Thoracic aorta (tissue), 2 donors: ENCODE results near the gene CELF4. TPM values are rescaled to one million over a fixed set of nuclear protein-coding genes. Genes with fewer than 3 reads are reported as not detected.

ENCODE experiments used
- ATAC-seq: fragments of 150-250 bp; one replicate; pipeline ENCODE4 v1.8.0; 2017; ENCODE audit warnings: low read depth; ENCODE audit not compliant: insufficient number of reproducible peaks, low FRiP score
- DNase-seq: peaks from one replicate; pipeline ENCODE4 v3.0.0-alpha.2; 2020; ENCODE audit warnings: low spot score
- H3K27ac ChIP-seq, 2 donors: fragments of 200-600 bp; sonication (generic); 1 replicate in 1 of 2; 2 replicates in 1 of 2; pipeline ENCODE4 v1.5.1; 2016; ENCODE audit warnings: mild to moderate bottlenecking in 2 of 2, moderate library complexity in 2 of 2
- H3K27me3 ChIP-seq: fragments of 200-600 bp; sonication (generic); replicated peaks from 2 replicates; pipeline ENCODE4 v1.6.0; 2016; ENCODE audit warnings: mild to moderate bottlenecking; ENCODE audit not compliant: insufficient read depth
- H3K36me3 ChIP-seq: fragments of 200-600 bp; sonication (generic); one replicate; pipeline ENCODE4 v1.5.1; 2016
- H3K4me1 ChIP-seq, 2 donors: fragments of 200-600 bp; sonication (generic); 1 replicate in 1 of 2; 2 replicates in 1 of 2; pipeline versions ENCODE4 v1.5.1 to v1.6.0; 2016; ENCODE audit warnings: low read depth in 2 of 2, mild to moderate bottlenecking in 1 of 2; ENCODE audit not compliant: control insufficient read depth in 1 of 2
- H3K4me3 ChIP-seq: fragments of 200-600 bp; sonication (generic); 2 replicates; pipeline ENCODE4 v1.5.1; 2016; ENCODE audit warnings: mild to moderate bottlenecking
- H3K9me3 ChIP-seq: fragments of 200-600 bp; sonication (generic); 2 replicates; pipeline ENCODE4 v1.5.1; 2016
- total RNA-seq, 2 donors: library from RNA; depleted of rRNA; stranded (reverse); fragments of >200 nt; gene quantifications; one replicate each; pipeline versions ENCODE4 v1.1.0 to v1.2.3, GENCODE V29; 2016
- TF ChIP-seq, protein P1 (sequence below): fragments of 200-600 bp; sonication (generic); IDR thresholded peaks from one replicate; pipeline ENCODE4 v1.5.1; 2019; ENCODE audit warnings: antibody characterized with exemption

CELF4 gene
- total RNA-seq, 2 donors from 2014 or later = not detected

DNA sequence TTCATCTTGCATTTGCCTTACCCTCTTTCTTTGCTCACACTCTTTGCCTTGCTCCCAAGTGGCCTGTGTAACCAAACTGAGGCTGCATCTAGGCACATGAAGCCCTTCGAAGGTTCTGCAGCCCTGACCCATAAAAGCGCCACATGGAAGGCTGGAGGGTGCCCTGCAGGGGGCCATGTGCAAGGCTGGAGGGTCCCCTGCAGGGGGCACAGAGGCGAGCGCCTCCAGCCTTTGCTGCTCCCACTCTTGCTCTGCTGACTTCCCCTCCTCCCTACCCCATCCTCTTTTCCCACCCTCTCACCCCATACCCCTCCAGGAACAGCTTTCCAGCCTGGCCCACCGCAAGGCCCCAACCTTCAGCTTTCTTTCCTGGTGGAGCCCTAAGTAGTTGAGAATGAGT lies 317.3 kb downstream of the CELF4 start:
- Histone ChIP-seq H3K4me1 (peaks cover 0 to under 1% of the 10 kb centered on the region in 2 donors), H3K4me3 (no peak overlapping the region), H3K36me3 (no peaks in the 10 kb centered on the region), H3K27me3 (no peaks in the 10 kb centered on the region), H3K9me3 (no peaks in the 10 kb centered on the region), H3K27ac (no peak overlapping the region)
- ATAC-seq (no peak), DNase-seq (no peak)
- TF ChIP-seq, protein P1, sequence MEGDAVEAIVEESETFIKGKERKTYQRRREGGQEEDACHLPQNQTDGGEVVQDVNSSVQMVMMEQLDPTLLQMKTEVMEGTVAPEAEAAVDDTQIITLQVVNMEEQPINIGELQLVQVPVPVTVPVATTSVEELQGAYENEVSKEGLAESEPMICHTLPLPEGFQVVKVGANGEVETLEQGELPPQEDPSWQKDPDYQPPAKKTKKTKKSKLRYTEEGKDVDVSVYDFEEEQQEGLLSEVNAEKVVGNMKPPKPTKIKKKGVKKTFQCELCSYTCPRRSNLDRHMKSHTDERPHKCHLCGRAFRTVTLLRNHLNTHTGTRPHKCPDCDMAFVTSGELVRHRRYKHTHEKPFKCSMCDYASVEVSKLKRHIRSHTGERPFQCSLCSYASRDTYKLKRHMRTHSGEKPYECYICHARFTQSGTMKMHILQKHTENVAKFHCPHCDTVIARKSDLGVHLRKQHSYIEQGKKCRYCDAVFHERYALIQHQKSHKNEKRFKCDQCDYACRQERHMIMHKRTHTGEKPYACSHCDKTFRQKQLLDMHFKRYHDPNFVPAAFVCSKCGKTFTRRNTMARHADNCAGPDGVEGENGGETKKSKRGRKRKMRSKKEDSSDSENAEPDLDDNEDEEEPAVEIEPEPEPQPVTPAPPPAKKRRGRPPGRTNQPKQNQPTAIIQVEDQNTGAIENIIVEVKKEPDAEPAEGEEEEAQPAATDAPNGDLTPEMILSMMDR = no peak

DNA sequence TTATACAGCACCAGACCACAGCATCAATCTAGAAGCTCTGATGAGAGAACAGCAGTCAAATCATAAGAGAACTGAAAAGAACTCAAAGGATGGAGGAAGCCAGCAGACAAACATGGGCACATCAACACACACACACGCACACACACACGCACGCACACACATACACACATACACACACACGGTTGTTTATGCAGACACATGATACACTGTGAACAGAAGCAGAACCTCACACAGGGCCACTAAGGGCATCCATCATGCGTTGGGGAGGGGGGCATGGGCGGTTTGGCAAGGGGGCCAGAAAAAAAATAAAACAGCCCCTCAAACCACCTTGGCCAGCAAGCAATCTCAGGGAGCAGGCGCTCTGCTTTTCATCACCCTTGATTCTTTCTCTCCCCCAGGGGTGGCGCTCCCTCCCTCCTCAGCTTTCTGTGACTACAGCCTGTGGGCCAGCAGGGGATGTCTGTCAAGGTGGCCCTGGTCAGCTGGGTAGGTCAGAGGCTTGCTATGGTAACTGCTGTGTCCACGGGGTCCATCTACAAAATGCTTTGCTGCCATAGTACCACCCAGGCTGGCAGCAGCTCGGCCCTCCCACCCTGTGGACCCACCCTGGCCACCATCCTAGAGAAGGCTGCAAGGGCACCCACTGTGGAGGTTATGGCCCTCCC lies 318.0 kb downstream of the CELF4 start:
- no peak for DNase-seq
- no peaks in the 10 kb centered on the region for H3K27me3 ChIP-seq

DNA sequence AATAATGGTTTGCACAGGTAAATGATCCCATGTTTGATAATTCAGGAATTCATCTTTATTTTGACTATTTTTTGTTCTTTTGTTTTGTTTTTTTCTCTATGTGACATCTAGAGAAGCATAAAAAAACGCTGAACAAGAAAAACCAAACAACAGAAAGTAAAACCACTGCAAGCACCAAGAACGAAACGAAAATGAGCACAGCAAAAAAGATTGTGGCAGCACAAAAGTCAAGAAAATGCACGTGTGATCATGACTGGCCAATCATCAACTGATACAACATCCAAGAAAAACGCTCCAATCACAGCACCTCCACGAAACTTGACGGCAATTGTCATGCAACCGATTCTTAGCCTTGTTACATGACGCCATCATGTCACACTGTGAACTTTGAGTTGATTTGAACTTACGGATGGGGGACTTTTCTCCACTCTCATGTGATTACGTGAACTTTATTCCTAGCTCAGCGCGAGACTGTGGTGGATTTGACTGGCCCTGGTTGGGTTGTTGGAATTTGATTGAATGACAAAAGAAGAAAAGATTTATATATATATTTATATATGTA lies 318.7 kb downstream of the CELF4 start:
- Histone ChIP-seq H3K9me3 (no peaks in the 10 kb centered on the region), H3K4me3 (no peak overlapping the region), H3K36me3 (no peaks in the 10 kb centered on the region), H3K27ac (no peak overlapping the region), H3K4me1 (no peaks in the 10 kb centered on the region), H3K27me3 (no peaks in the 10 kb centered on the region)
- ATAC-seq = no peak
- DNase-seq = no peak
- TF ChIP-seq, protein P1 = no peak

More for the DNA sequence above, 318.0 kb downstream of the CELF4 start:
- Histone ChIP-seq H3K36me3 (no peaks in the 10 kb centered on the region), H3K27ac (no peak overlapping the region), H3K4me1 (no peaks in the 10 kb centered on the region), H3K9me3 (no peaks in the 10 kb centered on the region), H3K4me3 (no peak overlapping the region)
- ATAC-seq = no peak
- TF ChIP-seq, protein P1 = no peak

DNA sequence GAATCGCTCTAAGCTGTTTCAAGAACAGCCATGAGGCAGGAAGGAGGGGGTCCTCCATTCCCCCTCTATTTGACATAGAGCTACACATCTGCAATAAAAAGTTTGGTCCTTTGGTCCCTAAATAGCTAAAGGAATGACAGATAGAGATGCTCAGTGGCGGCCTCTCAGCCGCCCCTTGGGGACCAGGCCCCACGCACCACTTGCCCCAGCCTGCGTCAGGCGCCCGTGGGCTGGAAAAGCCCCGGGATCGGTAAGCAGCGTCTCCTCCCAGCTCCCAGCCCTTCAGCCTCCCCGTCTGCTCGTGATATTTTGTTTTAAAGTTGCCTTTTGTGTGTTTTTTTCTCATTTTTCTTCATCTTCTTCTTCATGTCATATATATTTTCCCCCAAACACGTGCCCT lies 321.0 kb downstream of the CELF4 start:
- H3K4me3 ChIP-seq = no peak overlapping the region
- H3K27me3 ChIP-seq = no peaks in the 10 kb centered on the region
- no peaks in the 10 kb centered on the region for H3K36me3 ChIP-seq
- H3K27ac ChIP-seq = no peak overlapping the region
- no peaks in the 10 kb centered on the region for H3K4me1 ChIP-seq
- H3K9me3 ChIP-seq = no peaks in the 10 kb centered on the region
- TF ChIP-seq, protein P1 = no peak
- DNase-seq (no peak), ATAC-seq (no peak)

DNA sequence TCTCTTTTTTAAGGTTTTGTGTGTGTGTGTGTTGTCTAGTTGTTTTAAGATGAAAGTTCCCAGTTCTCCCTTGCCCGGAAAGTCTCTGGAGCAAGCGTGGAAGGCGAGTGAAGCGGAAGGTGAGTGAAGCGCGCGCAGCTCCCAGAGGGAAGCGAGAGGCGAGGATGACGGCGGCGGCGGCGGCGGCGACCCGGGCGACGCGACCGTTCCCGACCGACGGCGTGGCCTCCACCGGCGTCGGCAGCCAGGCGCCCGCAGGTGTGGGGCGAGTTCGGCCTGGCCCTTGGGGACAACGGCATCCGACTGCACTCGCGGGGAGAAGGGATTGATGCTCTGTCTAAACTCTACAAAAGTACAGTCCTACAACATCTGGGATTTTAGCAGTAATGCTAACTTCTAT lies 321.9 kb downstream of the CELF4 start:
- ATAC-seq = no peak
- no peaks in the 10 kb centered on the region for H3K9me3 ChIP-seq
- no peak overlapping the region for H3K4me3 ChIP-seq
- no peak overlapping the region for H3K27ac ChIP-seq
- no peaks in the 10 kb centered on the region for H3K27me3 ChIP-seq
- DNase-seq = no peak
- H3K36me3 ChIP-seq = no peaks in the 10 kb centered on the region
- no peaks in the 10 kb centered on the region for H3K4me1 ChIP-seq
- TF ChIP-seq, protein P1 = no peak
